Activated naive CD4-positive, alpha-beta T cell treated with anti-CD3 and anti-CD28 coated beads, Interleukin-2, amount 10 ng/mL, durations not matched to agents 7 days and 5 days (primary cell): ENCODE data around the gene KLHL24.
"Not testable (repeated sequence)": the region's sequence is repeated elsewhere in the genome, so short reads cannot be mapped to it uniquely, and the experiment has no call there.

Experiments used
- CTCF ChIA-PET: fragments of 350-600 bp; sonication (Branson Sonifier 250); formaldehyde crosslinking; loops from one replicate; lab custom pipeline; 2021; ENCODE audit warnings: antibody characterized with exemption; lab: Charles Lee
- DNase-seq: peaks from one replicate; pipeline ENCODE4 v3.0.0-alpha.2; 2020
- H3K27ac Mint-ChIP-seq: one replicate; pipeline ENCODE4 v1.8.0; 2021; ENCODE audit warnings: mild to moderate bottlenecking, moderate library complexity, mixed read lengths
- H3K27me3 Mint-ChIP-seq: one replicate; pipeline ENCODE4 v1.8.0; 2021; ENCODE audit warnings: mild to moderate bottlenecking, mixed read lengths
- H3K36me3 Mint-ChIP-seq: one replicate; pipeline ENCODE4 v1.8.0; 2021; ENCODE audit warnings: mixed read lengths
- H3K4me1 Mint-ChIP-seq: one replicate; pipeline ENCODE4 v1.8.0; 2021; ENCODE audit warnings: mixed read lengths
- H3K4me3 Mint-ChIP-seq: one replicate; pipeline ENCODE4 v1.8.0; 2021; ENCODE audit warnings: mild to moderate bottlenecking, moderate library complexity, mixed read lengths
- H3K9me3 Mint-ChIP-seq: one replicate; pipeline ENCODE4 v1.8.0; 2021; ENCODE audit warnings: mixed read lengths

KLHL24 gene

DNA sequence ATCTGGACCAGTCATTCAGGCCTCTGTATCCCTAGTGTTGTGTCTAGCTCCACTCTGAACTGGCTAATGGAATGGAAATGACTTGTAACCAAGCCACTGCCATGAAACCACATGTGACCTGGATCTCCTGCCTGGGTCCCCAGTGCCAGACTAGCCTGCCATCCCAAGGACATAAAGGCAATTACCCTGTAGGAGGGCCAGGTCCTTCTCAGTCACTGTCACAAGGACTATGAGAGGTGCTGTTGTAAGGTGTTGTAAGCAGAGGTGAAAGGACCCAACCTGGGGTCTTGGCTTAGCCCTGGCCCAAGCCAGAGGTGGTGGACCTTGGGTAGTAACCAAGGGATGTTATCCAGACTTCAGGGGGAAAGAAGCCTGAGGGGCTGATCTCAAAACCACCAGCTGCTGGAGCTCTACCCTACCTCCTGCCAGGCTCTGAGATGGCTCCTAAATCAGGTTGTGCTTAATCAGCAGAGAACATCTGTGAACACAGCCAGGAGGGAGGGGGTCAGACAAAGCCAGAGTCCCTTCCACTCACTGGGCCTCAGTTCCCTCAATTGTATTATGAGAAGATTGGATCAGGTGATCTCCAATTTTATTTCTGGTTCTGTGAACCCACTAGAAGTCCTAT is 15.7 kb upstream of the KLHL24 start:
- no peaks in the 10 kb centered on the region for H3K9me3 Mint-ChIP-seq
- CTCF ChIA-PET: no interaction called here
- no peak overlapping the region for H3K4me3 Mint-ChIP-seq

DNA sequence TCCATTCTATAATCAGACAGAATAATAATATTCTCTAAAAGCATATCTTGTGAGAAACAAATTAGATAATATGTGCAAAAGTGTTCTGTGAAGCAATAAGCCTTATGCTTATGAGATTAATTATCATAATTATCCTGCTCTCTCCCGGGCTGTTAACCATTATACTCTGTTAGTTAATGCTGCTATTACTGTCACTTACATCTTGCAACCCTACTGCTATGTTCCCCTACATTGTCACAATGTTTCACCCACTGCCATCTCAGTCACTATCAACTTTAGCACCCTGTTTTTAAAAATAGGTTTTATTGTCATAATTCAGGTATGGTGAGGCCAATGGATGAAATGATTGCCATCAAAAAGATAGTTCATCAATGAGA is 15.2 kb upstream of the KLHL24 start:
- no peak overlapping the region for H3K4me3 Mint-ChIP-seq
- no peak overlapping the region for H3K27ac Mint-ChIP-seq
- CTCF ChIA-PET: no interaction called here
- no peak for DNase-seq
- no peaks in the 10 kb centered on the region for H3K9me3 Mint-ChIP-seq
- no peaks in the 10 kb centered on the region for H3K4me1 Mint-ChIP-seq
- no peaks in the 10 kb centered on the region for H3K36me3 Mint-ChIP-seq
- peaks cover 31% of the 10 kb centered on the region for H3K27me3 Mint-ChIP-seq

More for the DNA sequence above, 15.7 kb upstream of the KLHL24 start:
- no peaks in the 10 kb centered on the region for H3K4me1 Mint-ChIP-seq
- DNase-seq: no peak
- H3K27me3 Mint-ChIP-seq: peaks cover 31% of the 10 kb centered on the region
- no peak overlapping the region for H3K27ac Mint-ChIP-seq
- no peaks in the 10 kb centered on the region for H3K36me3 Mint-ChIP-seq

DNA sequence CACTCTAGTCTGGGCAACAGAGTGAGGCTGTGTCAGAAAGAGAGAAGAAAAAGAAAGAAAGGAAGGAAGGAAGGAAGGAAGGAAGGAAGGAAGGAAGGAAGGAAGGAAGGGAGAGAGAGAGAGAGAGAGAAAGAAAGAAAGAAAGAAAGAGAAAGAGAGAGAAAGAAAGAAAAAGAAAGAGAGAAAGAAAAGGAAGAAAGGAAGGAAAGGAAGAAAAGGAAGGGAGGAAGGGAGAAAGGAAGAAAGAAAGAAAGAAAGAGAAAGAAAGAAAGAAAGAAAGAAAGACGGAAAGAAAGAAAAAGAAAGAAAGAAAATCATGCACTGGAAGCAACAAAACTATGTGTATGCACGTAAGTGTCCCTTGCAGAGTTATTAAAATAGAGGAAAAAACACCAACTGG is 12.9 kb upstream of the KLHL24 start:
- H3K4me1 Mint-ChIP-seq: not testable (repeated sequence)

DNA sequence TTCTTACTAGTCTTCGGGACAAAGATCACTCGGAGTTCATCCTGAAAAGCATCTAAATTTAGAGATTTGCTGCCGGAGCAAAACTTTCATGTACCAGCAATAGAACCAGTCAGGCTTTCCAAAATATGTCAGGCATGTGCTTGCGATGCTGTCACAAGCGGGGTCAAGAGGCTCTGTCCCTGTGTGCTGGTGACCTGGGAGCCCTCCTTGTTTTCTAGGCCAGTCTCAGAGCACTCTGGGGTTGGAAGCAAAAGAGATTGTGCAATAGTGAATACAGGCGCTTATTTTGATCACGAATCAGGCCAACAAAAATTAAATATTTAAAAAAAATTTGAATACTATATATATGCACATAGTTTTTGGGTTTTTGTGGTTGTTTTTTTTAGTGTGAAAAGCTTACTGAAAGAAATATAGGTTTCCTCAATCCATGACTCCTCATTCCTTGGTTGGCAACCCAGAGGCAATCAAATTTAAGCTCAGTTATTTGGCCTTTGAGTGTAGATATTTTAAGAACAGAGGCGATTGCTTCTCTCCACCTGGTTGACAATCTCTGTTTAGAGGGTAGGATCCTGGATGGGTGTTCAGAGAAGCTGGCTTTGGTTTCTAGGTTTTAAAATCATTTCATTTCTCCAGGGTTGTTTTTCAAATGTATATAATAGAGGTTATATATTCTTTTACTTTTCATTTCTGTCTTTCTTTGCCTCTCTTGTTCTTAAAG is 8.4 kb upstream of the KLHL24 start:
- Mint-ChIP-seq H3K36me3 (no peaks in the 10 kb centered on the region), H3K4me1 (no peaks in the 10 kb centered on the region), H3K27me3 (peaks cover 31% of the 10 kb centered on the region), H3K4me3 (no peak overlapping the region), H3K9me3 (no peaks in the 10 kb centered on the region), H3K27ac (no peak overlapping the region)
- CTCF ChIA-PET: no interaction called here
- no peak for DNase-seq

More for the DNA sequence above, 12.9 kb upstream of the KLHL24 start:
- CTCF ChIA-PET, H3K27ac Mint-ChIP-seq, DNase-seq, H3K36me3 Mint-ChIP-seq, H3K9me3 Mint-ChIP-seq, H3K4me3 Mint-ChIP-seq: not testable (repeated sequence)
- H3K27me3 Mint-ChIP-seq: peaks cover 25% of the 10 kb centered on the region

- Mint-ChIP-seq H3K4me3 (no peak overlapping the region), H3K9me3 (no peaks in the 10 kb centered on the region), H3K27ac (no peak overlapping the region), H3K4me1 (peaks cover 4% of the 10 kb centered on the region), H3K27me3 (peaks cover 21% of the 10 kb centered on the region), H3K36me3 (no peaks in the 10 kb centered on the region)
- no peak for DNase-seq
- CTCF ChIA-PET: no interaction called here
Observed at GRCh38 chr3:183629546-183630301, 5.7 kb upstream of the KLHL24 start.

DNA sequence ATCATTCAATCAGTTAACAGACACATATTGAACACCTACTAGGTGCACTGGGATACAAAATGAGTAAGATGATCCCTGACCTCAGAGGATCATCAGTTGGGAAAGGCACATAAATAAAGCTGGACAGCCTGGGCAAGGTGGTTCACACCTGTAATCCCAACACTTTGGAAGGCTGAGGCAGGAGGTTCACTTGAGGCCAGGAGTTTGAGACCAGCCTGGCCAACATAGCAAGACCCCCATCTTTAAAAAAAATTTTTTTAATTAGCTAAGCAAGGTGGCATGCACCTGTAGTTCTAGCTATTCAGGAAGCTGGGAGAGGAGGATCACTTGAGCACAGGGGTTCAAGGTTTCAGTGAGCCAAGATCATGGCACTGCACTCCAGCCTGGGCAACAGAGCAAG is 3.7 kb upstream of the KLHL24 start:
- DNase-seq: no peak
- peaks cover 17% of the 10 kb centered on the region for H3K27me3 Mint-ChIP-seq
- H3K9me3 Mint-ChIP-seq: no peaks in the 10 kb centered on the region
- CTCF ChIA-PET: interaction anchor here (0.6 kb wide), 1 partner anchor 17 kb away, joined by 4 read pairs; no protein-coding TSS in a partner anchor
- H3K4me3 Mint-ChIP-seq: no peak overlapping the region
- no peaks in the 10 kb centered on the region for H3K36me3 Mint-ChIP-seq
- peaks cover 10% of the 10 kb centered on the region for H3K4me1 Mint-ChIP-seq
- no peak overlapping the region for H3K27ac Mint-ChIP-seq

GRCh38 chr3:183632725-183633124 is 2.7 kb upstream of the KLHL24 start:
- H3K36me3 Mint-ChIP-seq, H3K9me3 Mint-ChIP-seq, CTCF ChIA-PET, H3K4me3 Mint-ChIP-seq, DNase-seq, H3K27ac Mint-ChIP-seq: not testable (repeated sequence)
- peaks cover 13% of the 10 kb centered on the region for H3K27me3 Mint-ChIP-seq
- H3K4me1 Mint-ChIP-seq: peaks cover 19% of the 10 kb centered on the region

- no peak for DNase-seq
Observed at GRCh38 chr3:183634707-183635106, 716 bp upstream of the KLHL24 start.

GRCh38 chr3:183635107-183635430 is 354 bp upstream of the KLHL24 start:
- peaks cover 26% of the 10 kb centered on the region for H3K4me1 Mint-ChIP-seq
- no peak for DNase-seq
- peaks cover 4% of the 10 kb centered on the region for H3K27me3 Mint-ChIP-seq
- no peaks in the 10 kb centered on the region for H3K9me3 Mint-ChIP-seq
- H3K4me3 Mint-ChIP-seq: peak overlapping the region; percentile 87
- CTCF ChIA-PET: interaction anchor here (1.2 kb wide), 1 partner anchor 167 kb away, joined by 4 read pairs; no protein-coding TSS in a partner anchor
- peak overlapping the region; percentile 98 for H3K27ac Mint-ChIP-seq
- peaks cover 1% of the 10 kb centered on the region for H3K36me3 Mint-ChIP-seq

More at GRCh38 chr3:183634707-183635106, 716 bp upstream of the KLHL24 start:
- Mint-ChIP-seq H3K9me3 (no peaks in the 10 kb centered on the region), H3K27me3 (peaks cover 4% of the 10 kb centered on the region), H3K36me3 (no peaks in the 10 kb centered on the region), H3K4me3 (peak overlapping the region; percentile 87), H3K4me1 (peaks cover 24% of the 10 kb centered on the region), H3K27ac (peak overlapping the region; percentile 98)
- CTCF ChIA-PET: interaction anchor here (1.2 kb wide), 1 partner anchor 166 kb away, joined by 4 read pairs; no protein-coding TSS in a partner anchor

- peaks cover 26% of the 10 kb centered on the region for H3K4me1 Mint-ChIP-seq
- peak; percentile 96 for DNase-seq
- H3K9me3 Mint-ChIP-seq: no peaks in the 10 kb centered on the region
- H3K36me3 Mint-ChIP-seq: peaks cover 2% of the 10 kb centered on the region
- peak overlapping the region; percentile 98 for H3K27ac Mint-ChIP-seq
- CTCF ChIA-PET: interaction anchor here (0.8 to 2.0 kb wide), 4 partner anchors 9 to 248 kb away, joined by 3 to 6 read pairs (median 4); partner anchors contain the start of gene PARL
- H3K4me3 Mint-ChIP-seq: peak overlapping the region; percentile 87
- H3K27me3 Mint-ChIP-seq: peaks cover 4% of the 10 kb centered on the region
Observed at GRCh38 chr3:183636221-183637105, 1.0 kb downstream of the KLHL24 start.

GRCh38 chr3:183637106-183637486 is 1.7 kb downstream of the KLHL24 start:
- Mint-ChIP-seq H3K4me1 (peaks cover 26% of the 10 kb centered on the region), H3K27me3 (peaks cover 4% of the 10 kb centered on the region), H3K27ac (peak overlapping the region; percentile 98), H3K9me3 (no peaks in the 10 kb centered on the region), H3K4me3 (peak overlapping the region; percentile 87), H3K36me3 (peaks cover 2% of the 10 kb centered on the region)
- CTCF ChIA-PET: interaction anchor here (1.6 to 2.0 kb wide), 3 partner anchors 45 to 247 kb away, joined by 4 to 6 read pairs (median 5); partner anchors contain the start of gene PARL
- no peak for DNase-seq

DNA sequence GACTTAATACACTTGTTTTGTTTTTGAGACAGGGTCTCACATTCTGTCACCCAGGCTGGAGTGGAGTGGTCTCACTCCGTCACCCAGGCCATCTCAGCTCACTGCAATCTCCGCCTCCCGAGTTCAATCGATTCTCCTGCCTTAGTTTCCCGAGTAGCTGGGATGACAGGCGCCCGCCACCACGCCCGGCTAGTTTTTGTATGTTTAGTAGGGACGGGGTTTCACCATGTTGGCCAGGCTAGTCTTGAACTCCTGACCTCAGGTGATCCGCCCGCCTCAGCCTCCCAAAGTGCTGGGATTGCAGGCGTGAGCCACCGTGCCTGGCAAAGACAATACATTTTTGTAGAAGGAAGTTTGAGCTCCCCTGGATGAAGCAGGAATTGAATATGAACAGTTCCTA is 2.2 kb downstream of the KLHL24 start:
- not testable (repeated sequence) for H3K9me3 Mint-ChIP-seq, H3K27me3 Mint-ChIP-seq, DNase-seq, H3K36me3 Mint-ChIP-seq
- Mint-ChIP-seq H3K27ac (peak overlapping the region; percentile 98), H3K4me1 (peaks cover 26% of the 10 kb centered on the region), H3K4me3 (peak overlapping the region; percentile 87)
- CTCF ChIA-PET: interaction anchor here (1.5 to 1.6 kb wide), 2 partner anchors 45 to 168 kb away, joined by 3 to 5 read pairs; no protein-coding TSS in a partner anchor

- Mint-ChIP-seq H3K9me3 (no peaks in the 10 kb centered on the region), H3K27me3 (peaks cover 4% of the 10 kb centered on the region), H3K27ac (peak overlapping the region; percentile 98), H3K4me1 (peaks cover 26% of the 10 kb centered on the region), H3K4me3 (peak overlapping the region; percentile 87), H3K36me3 (peaks cover 2% of the 10 kb centered on the region)
- CTCF ChIA-PET: interaction anchor here (1.5 kb wide), 1 partner anchor 168 kb away, joined by 3 read pairs; no protein-coding TSS in a partner anchor
- no peak for DNase-seq
Observed at GRCh38 chr3:183638101-183638852, 2.9 kb downstream of the KLHL24 start.
